NCI-H82 treated with DMSO at 0.1 percent for 48 hours (cell line): ENCODE results near the gene ATAD2B.
A peak's percentile ranks its signal among the peaks of the same experiment; 100 is the strongest.
"Not testable (repeated sequence)": the region's sequence is repeated elsewhere in the genome, so short reads cannot be mapped to it uniquely, and the experiment has no call there.

ENCODE experiments used
- DNase-seq: peaks from one replicate; lab custom pipeline; 2025; ENCODE audit not compliant: unreplicated experiment; lab: John Stamatoyannopoulos, UW

Gene ATAD2B

DNA sequence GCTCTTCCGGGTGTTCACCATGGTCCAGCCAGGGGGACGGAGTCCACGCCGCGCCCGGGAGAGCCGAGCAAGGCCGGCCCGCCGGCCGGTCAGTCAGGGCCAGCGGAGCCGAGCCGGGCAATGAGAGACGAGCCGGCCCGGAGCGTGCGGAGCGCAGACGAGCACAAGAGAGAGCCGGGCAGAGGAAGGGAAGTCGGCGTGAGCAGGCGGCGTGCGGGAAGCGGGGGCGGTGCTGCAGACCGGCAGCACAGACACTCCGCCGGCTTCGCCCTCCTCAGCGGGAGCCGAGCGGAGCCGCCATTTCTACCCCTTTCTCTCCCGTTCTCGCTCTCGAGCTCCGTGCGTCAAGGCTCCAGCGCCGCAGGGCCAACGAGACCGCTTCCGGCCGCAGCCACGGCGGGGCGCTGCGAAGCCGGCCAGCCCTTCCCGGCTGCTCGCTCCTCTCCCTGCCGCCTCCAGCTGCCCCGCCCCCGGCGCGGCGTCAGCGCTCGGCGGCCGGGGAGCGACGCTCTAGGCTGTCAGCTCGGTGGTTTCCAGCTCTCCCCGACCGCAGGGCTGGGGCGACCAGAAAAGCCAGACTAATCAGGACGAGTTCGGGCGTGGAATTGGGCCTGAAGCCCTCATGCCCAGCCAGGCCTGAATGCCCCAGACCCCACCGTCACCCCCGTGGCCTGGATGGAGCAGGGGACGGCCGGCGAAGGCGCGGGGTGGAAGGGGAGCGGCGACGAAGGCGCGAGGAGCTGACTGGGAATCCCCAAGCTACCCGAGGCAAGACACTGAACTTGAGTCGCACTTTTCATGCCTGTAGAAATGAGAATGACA is at the start of gene ATAD2B:
TSS of gene ATAD2B (minus strand) at position 374 of the 822 bp plus-strand sequence. CDS start at position 21, 353 bp downstream.
- peak; percentile 91 for DNase-seq

DNA sequence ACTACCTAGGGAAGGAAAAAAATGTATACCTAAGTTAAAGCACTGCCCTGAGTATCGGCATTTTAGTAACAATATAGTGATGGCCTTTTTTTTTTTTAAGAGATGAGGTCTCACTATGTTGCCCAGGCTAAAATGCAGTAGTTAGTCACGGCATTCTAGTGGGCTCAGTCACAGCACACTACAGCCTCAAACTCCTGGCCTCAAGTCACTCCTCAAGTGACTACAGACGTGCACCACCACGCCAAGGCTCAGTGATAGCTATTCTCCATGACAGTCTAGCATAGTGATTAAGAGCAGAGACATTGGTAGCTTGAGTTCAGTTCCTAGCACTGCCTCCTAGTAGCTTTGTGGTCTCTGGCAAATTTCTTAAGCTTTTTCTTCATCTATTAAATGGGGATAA is 40.9 kb upstream of the ATAD2B start:
- no peak for DNase-seq

DNA sequence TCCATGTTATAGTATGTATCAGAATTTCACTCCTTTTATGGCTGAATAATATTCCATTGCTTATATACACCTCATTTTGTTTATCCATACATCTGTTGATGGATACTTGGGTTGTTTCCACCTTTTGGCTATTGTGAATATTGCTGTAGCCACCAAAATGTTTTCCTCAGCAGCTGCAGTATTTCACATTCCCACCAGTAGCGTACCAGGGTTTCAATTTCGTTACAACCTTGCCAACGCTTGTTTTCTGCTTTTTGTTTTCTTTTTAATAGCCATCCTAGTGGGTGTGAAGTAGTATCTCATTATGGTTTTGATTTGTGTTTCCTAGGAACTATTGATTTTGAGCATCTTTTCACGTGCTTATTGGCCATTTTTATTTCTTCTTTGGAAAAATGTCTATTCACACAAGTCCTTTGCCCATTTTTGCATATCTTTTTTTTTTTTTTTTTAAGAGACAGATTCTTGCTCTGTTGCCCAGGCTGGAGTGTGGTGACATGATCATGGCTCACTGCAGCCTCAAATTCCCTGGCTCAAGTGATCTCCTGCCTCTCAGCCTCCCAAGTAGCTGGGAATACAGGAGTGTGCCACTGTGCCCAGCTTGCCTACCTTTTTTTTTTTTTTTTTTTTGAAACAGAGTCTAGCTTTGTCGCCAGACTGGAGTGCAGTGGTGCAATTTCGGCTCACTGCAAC is 27.5 kb upstream of the ATAD2B start:
- DNase-seq = no peak

DNA sequence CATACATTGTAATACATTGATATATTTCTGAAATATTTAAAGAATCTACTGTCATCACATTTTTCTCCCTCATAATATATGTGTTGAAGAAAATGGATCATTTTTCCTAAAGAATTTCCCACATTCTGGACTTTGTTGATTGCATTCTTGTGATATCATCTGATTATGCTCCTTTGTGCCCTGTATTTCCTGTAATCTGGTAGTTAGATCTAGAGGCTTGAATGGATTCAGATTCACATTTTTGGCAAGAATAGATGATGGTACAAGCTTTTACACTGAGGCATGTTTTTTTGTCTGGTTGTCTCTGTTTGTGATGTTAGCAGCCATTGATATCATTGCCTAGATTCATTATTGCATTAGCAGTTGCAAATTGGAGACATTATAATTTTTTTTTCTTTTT is 26.7 kb upstream of the ATAD2B start:
- no peak for DNase-seq

DNA sequence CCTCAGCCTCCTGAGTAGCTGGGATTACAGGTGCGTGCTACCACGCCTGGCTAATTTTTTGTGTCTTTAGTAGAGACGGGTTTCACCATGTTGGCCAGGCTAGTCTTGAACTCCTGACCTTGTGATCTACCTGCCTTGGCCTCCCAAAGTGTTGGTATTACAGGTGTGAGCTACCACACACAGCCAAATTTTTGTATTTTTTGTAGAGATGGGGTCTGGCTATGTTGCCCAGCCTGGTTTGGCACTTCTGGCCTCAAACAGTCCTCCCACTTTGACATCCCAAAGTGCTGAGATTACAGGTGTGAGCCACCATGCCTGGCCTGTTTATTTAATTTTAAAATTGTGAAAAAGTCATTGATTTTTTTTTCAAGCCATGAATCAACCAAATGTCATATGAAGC is 25.6 kb upstream of the ATAD2B start:
- DNase-seq = not testable (repeated sequence)

DNA sequence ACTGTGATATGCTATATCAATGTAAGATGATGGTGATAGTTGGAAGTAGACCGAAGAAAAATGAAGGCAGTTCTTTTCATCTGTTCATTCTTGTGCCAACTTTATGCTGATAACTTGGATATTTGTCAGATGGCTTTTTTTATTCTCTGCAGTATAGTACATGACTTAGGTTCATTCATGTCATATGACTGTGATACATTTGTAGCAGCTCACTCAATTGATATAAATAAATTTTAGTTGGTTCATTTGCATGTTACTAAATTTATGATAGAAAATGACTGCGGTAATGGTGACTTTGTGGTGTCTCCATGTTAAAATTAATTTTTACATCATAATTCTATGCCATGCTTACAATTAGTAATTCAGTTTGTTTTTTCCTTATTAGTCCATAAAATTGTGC is 20.4 kb upstream of the ATAD2B start:
- DNase-seq = no peak

DNA sequence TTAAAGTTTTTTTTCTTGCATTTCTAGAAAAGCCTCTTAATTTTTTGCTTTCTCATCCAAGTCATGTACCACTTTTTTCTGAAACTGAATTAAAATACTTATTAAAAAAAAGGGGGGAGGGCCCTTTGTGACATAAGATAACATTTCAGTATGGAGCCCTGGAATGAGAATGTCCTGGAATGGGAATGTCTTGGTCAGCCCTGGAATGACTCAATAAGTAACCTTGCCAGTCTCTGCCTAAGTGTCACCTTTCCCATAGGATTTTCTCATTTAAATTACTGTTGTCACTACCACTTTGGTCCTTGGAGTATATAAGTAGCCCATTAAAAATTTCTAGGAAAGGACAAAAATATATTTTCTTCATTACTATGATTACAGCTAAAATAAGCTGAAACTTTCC is 18.1 kb upstream of the ATAD2B start:
- DNase-seq = no peak

DNA sequence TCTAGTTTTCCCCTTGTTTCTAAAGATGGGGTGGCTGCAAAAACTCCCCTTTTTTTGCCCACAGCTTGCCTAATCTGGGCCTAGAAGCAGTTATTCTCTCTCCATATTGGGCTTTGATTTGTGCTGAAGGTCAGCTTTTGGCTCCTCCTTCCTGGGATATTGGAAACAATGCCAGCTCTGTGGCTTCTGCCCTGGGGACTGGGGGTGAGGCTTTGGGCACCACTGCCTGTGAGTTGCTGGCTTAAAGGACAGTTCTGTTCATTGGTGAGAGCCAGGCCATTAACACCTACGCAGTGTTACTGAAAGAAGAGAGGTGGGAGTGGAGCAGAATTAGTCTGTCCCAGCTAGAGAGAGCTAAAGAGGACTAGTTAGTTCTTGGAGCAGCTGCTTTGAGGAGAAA is 17.6 kb upstream of the ATAD2B start:
- no peak for DNase-seq

DNA sequence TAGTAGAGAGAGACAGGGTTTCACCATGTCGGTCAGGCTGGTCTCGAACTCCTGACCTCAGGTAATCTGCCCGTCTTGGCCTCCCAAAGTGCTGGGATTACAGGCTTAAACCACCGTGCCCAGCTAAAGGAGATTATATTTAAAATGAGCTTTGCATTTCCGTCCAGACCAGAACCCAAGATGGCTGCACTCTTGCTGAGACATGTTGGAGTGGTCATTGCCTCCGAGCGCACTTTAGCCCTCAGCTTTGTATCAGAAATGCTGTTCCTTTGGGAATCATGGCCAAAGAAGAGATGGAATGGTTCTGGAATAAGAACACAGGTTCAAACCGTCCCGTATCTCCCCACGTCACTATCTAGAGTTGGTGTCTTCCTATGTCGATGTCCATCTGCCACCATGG is 16.7 kb upstream of the ATAD2B start:
- no peak for DNase-seq

DNA sequence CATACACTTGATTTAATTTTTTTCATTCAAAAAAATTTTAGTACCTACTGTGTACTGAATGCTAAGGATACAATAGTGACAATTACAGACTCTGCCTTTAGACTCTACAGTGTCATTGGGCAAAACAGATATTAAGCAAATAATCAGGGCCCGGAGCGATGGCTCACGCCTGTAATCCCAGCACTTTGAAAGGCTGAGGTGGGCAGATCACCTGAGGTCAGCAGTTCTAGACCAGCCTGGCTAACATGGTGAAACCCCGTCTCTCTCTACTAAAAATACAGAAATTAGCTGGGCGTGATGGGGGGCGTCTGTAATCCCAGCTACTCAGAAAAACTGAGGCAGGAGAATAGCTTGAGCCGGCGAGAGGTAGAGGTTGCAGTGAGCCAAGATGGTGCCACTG is 14.7 kb upstream of the ATAD2B start:
- DNase-seq = no peak

DNA sequence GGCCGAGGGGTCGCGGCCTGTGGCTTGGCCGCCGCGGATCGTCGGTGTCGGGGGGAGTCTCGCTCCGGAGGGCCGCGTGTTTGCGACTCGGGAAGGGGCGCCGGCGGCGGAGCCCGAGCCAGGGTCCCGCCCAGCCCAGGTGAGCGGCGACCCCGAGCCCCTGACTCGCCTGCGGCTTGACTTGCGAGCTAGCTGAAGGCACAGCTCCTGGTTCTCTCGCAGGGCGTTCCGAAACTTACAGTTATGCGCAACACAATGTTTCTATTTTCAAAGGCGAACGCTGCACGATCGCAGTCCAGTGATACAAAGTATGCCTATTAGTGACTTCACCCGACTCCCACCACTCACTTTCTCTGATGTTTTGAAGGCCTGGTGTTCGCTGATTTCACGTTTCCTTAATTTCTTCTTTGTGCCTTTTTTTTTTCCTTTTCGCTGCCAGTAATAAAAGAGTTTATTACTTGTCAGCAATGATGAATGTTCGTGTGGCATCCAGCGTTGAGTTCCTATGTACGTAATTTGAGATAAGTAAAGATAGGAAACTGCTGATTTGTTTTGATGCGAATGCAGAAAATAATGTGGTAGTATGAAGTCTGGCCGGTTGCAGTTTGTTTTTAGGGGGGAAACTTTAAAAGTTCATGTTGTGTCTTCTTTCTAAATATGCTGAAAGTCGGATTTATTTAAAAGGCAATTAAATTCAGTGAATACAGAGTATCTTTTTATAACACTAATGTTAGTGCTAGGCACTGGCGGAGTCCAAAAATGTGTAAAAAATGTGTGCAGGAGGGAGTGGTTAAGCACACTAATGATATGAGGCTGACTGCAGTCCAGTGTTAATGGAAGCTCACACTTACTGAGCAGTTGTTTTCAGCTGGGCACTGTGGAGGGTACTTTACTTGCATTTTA is 14.0 kb upstream of the ATAD2B start:
- DNase-seq = no peak

DNA sequence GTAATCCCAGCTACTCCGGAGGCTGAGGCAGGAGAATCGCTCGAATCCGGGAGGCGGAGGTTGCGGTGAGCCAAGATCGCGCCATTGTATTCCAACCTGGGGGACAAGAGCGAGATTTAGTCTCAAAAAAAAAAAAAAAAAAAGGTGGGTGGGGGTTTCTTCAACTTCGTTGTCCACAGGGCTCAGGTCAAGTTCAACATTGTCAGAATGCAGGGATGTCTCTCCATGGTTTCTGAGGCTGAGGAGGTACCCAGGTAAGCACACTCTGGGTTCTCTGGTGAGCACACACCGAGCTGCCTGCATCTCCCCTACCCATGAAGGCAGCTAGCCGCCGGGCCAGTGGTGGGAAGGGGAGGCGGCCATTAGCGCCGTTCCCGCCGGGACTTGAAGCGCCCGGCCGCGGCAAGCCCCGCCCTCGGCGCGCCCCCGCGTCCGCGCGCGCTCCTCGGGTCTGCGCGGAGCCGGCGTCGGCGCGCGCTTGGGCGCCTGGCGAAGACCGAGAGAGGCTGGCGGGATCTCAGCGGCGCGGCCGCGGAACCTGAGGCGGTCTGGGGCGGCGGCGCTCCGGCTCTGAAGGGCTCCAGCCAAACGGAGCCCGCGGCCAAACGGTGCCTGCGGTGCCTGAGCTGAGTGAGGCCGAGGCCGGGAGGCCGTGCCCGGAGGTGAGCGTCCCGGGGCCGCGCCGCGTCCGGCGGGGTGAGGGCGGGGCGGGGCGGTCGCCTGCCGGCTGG is 13.2 kb upstream of the ATAD2B start, which contains the start of gene UBXN2A:
TSS of gene UBXN2A (plus strand) at position 477 of the 731 bp plus-strand sequence. CDS start 17,852 bp downstream, outside the sequence.
- peak; percentile 37 for DNase-seq

DNA sequence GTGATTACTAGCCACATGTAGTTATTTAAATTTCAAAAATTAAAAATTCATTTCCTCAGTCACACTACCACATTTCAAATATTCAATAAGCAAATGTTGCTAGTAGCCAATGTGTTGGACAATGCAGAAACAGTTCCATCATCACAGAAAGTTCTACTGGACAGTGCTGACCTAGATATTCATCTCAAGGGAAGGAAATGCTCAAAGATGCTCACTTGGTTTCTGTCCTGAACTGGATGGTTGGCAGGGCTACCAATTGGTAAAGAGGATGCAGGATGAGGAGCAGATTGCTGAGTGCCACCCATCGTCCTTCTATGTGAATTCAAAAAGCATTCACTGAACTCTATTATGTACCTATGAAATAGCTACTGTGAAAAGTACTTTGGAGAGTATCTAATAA is 7.3 kb upstream of the ATAD2B start:
- DNase-seq = no peak

DNA sequence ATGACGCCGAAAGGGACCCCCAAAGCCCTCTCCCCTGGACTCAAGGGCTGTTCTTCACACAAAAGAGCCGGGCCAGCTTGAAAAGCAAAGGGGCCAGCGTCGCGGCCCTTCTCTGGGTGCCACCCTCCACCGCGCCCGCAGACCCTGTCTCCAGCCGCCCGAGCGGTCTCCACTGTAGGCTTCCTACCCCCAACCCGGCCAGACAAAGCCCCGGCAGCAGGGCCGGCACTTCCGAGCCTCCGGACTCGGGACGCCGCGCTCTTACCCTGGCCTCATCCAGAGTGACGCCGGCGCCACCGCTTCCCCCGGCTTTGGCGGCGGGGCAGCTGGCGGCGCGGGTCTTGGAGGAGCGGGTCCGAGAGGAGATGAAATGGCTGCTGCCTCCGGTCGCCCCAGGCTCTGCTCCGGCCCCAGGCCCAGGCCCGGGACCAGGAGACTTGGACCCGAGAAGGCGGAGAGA is 603 bp downstream of the ATAD2B start:
- DNase-seq = no peak

DNA sequence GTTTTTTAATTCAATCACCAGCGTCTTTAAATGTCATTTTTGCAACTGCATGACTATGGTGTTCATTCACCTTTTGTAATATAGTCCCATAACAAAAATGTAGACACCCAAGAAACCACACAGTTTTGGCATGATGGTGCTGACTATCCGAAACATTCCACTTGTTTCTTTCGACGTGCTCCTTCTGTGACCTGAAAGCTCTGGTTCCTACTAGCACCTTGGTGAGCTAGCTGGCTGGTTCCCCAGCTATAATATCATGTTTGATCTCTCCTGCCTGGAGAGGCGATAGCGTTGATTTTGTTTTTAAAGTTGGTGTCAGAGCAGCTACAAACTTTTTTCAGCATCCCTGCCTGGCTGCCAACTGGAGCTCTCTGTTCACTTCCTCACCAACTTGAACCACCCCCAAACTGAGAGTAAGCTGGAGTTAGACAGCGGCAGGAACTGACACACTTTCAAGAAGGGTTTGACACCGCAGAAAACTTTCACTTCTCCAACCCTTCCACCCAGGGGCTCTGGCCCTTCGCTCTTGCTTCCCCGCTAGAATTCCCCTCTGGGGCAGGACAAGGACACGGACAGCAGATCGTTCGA is 1.1 kb downstream of the ATAD2B start:
- DNase-seq = peak; percentile 21

DNA sequence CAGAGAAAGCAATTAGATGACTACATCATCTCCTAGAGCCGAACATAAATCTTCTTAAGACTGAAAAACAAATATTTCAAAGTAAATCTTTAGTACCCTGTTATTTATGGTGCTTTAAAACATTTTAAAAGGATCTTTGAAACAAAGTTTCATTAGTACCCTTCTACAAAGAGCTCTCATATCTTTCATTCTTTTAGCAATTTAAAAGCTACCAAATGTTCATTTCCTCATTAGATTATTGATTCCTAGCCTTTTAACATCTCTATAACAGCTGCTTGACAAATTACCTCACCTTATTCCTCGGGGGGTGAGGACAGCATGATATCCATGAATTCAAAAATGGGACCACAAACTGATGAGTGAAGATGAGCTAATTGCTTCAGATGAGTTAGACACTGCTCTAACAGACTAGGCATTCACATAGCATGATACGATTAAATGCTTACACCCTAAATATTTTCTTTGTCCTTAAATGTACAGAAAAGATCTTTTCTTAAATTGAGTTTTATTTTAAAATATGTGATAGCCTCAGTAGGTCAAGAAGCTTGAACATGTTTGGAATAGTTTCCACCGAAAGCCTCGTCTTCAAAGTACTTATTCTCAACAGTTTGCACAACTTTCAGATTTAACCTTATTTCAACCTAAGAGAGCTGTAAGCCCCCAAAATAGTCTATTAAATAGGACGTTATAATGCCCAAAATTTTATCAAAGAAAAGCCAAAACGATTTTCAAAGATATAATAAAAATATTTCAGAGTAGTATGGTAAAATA is 2.1 kb downstream of the ATAD2B start:
- DNase-seq = no peak

DNA sequence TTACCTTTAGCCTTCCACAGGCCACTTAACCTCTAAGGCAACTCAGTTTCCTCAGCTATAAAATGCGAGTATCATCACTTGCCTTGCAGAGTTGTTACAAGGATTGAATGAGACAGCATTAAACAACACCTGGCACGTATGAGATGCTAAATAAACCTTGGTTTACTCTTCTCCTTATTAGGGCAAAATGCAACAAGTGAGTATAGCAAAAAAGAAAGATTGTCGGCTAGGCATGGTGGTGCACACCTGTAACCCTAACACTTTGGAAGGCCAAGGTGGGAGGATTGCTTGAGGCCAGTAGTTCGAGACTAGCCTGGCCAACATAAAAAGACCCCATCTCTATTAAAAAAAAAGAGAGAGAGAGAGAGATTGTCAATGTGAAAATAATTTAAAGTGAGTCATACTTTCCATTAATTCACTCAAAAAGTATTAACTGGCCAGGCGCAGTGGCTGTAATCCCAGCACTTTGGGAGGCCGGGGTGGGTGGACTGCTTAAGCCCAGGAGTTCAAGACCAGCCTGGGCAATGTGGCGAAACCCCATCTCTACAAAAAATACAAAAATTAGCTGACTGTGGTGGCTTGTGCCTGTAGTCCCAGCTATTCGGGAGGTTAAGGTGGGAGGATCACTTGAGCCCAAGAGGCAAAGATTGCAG is 8.0 kb downstream of the ATAD2B start:
- no peak for DNase-seq

DNA sequence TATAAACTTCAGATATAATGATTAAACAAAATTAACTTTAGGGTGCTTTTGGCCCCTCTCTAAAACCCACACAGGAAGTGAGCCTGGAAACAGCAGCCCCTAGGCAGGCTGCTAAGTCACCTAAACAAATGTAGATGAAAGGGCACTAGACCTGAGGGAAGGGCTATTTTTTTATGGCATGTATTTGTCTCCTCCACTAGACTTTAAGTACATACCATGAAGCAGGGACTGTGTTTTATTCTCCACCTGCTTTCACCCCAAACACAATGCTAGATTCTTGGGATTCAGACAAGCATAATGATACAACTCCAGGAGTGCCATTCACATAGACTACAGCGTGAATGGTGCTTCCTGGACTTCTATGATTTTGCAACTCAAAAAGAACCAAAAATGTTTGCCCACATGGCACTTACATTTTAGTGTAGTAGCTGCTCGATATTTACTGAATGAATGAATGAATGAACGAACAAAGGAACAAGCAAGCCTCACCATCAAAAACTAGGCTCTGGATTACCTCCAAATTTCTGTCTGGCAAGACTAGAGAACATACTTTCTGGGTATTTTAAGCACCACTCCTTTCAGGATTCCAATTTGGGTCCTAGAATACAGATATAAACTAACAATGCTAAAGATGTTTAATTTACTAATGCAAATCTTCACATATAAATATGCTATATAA is 10.1 kb downstream of the ATAD2B start:
- DNase-seq = no peak
